ENCODE measurements around the gene PIP4K2C. TPM values are rescaled to one million over a fixed set of nuclear protein-coding genes. Genes with fewer than 3 reads are reported as not detected.

PIP4K2C gene
- total RNA-seq, 1 donor from 2014 or later: 17.3 TPM

GRCh38 chr12:57550641-57551549 is 40.1 kb upstream of the PIP4K2C start:
- no peaks in the 10 kb centered on the region for H3K9me3 Mint-ChIP-seq
- H3K4me1 Mint-ChIP-seq: peaks cover 39% of the 10 kb centered on the region

GRCh38 chr12:57551637-57552305 is 39.2 kb upstream of the PIP4K2C start:
- H3K4me1 Mint-ChIP-seq: peaks cover 34% of the 10 kb centered on the region
- TF ChIP-seq CTCF (conservative IDR thresholded peaks at IDR 0.05): no peak
- H3K27ac Mint-ChIP-seq (ENCODE audit: unreplicated experiment): no peak overlapping the region
- no peaks in the 10 kb centered on the region for H3K36me3 Mint-ChIP-seq (ENCODE audit: low read depth)
- DNase-seq (ENCODE audit: low read depth, low spot score): no peak
- H3K9me3 Mint-ChIP-seq: no peaks in the 10 kb centered on the region
- peak overlapping the region; percentile 87 for H3K4me3 Mint-ChIP-seq
- H3K27me3 Mint-ChIP-seq (ENCODE audit: low read depth): peaks cover 72% of the 10 kb centered on the region

More at GRCh38 chr12:57550641-57551549, 40.1 kb upstream of the PIP4K2C start:
- no peak for TF ChIP-seq CTCF (conservative IDR thresholded peaks at IDR 0.05)
- peak overlapping the region; percentile 87 for H3K4me3 Mint-ChIP-seq
- no peaks in the 10 kb centered on the region for H3K36me3 Mint-ChIP-seq (ENCODE audit: low read depth)
- H3K27me3 Mint-ChIP-seq (ENCODE audit: low read depth): peaks cover 67% of the 10 kb centered on the region
- no peak for DNase-seq (ENCODE audit: low read depth, low spot score)
- no peak overlapping the region for H3K27ac Mint-ChIP-seq (ENCODE audit: unreplicated experiment)

GRCh38 chr12:57552306-57552651 is 38.7 kb upstream of the PIP4K2C start:
- H3K27me3 Mint-ChIP-seq (ENCODE audit: low read depth): peaks cover 69% of the 10 kb centered on the region

GRCh38 chr12:57552835-57553313 is 38.1 kb upstream of the PIP4K2C start:
- Mint-ChIP-seq H3K27me3 (ENCODE audit: low read depth) (peaks cover 63% of the 10 kb centered on the region), H3K4me1 (peaks cover 29% of the 10 kb centered on the region), H3K4me3 (peak overlapping the region; percentile 80), H3K27ac (ENCODE audit: unreplicated experiment) (peak overlapping the region; percentile 73), H3K9me3 (no peaks in the 10 kb centered on the region), H3K36me3 (ENCODE audit: low read depth) (no peaks in the 10 kb centered on the region)
- no peak for TF ChIP-seq CTCF (conservative IDR thresholded peaks at IDR 0.05)
- DNase-seq (ENCODE audit: low read depth, low spot score): no peak

More at GRCh38 chr12:57552306-57552651, 38.7 kb upstream of the PIP4K2C start:
- Mint-ChIP-seq H3K4me1 (peaks cover 31% of the 10 kb centered on the region), H3K27ac (ENCODE audit: unreplicated experiment) (peak overlapping the region; percentile 13), H3K36me3 (ENCODE audit: low read depth) (no peaks in the 10 kb centered on the region), H3K9me3 (no peaks in the 10 kb centered on the region), H3K4me3 (peak overlapping the region; percentile 80)
- no peak for TF ChIP-seq CTCF (conservative IDR thresholded peaks at IDR 0.05)
- no peak for DNase-seq (ENCODE audit: low read depth, low spot score)

GRCh38 chr12:57553343-57554202 is 37.4 kb upstream of the PIP4K2C start:
- H3K36me3 Mint-ChIP-seq (ENCODE audit: low read depth): no peaks in the 10 kb centered on the region
- H3K27ac Mint-ChIP-seq (ENCODE audit: unreplicated experiment): peak overlapping the region; percentile 73
- peaks cover 57% of the 10 kb centered on the region for H3K27me3 Mint-ChIP-seq (ENCODE audit: low read depth)
- H3K9me3 Mint-ChIP-seq: no peaks in the 10 kb centered on the region
- TF ChIP-seq CTCF (conservative IDR thresholded peaks at IDR 0.05): no peak
- no peak for DNase-seq (ENCODE audit: low read depth, low spot score)
- peak overlapping the region; percentile 80 for H3K4me3 Mint-ChIP-seq
- peaks cover 29% of the 10 kb centered on the region for H3K4me1 Mint-ChIP-seq

Data from neural crest cell (in vitro differentiated cells).